Measurements from ENCODE around the gene PROKR2. TPM values are rescaled to one million over a fixed set of nuclear protein-coding genes. Genes with fewer than 3 reads are reported as not detected.

The PROKR2 gene
- polyA plus RNA-seq, 1 donor: not detected

DNA sequence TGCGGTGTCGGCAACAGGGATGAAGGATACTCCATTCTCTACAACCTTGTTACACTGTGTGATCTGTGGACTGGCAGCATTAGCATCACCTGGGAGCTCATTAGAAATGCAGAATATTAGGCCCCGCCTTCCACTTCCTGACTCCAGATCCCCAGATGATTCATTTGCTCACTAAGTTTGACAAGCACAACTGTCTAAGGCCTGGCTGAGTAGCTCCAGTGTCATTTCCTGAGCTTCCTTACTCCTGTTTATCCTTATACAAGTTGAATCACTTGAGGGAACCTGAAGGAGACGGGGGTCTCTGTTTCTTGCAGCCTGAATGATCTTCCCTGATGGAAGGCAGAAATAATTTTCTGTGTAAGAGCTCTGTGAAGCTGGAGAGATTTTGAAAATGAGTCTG lies 32.7 kb upstream of the PROKR2 start:
- H3K4me3 ChIP-seq (ENCODE audit: low read length): no peak overlapping the region
- no peak overlapping the region for H3K27ac ChIP-seq (ENCODE audit: low read length)
- H3K27me3 ChIP-seq (ENCODE audit: control insufficient read depth, insufficient read depth, low read length): no peaks in the 10 kb centered on the region
- no peaks in the 10 kb centered on the region for H3K36me3 ChIP-seq (ENCODE audit: control insufficient read depth, insufficient read depth, low read length)
- WGBS (ENCODE audit: insufficient coverage, low lambda C conversion rate): no CpG with 5 or more reads among the region's 4 CpGs
- H3K4me1 ChIP-seq (ENCODE audit: control insufficient read depth, insufficient read depth, low read length): no peaks in the 10 kb centered on the region
- no peaks in the 10 kb centered on the region for H3K9me3 ChIP-seq (ENCODE audit: control insufficient read depth, low read depth, low read length)
- DNase-seq: no peak

DNA sequence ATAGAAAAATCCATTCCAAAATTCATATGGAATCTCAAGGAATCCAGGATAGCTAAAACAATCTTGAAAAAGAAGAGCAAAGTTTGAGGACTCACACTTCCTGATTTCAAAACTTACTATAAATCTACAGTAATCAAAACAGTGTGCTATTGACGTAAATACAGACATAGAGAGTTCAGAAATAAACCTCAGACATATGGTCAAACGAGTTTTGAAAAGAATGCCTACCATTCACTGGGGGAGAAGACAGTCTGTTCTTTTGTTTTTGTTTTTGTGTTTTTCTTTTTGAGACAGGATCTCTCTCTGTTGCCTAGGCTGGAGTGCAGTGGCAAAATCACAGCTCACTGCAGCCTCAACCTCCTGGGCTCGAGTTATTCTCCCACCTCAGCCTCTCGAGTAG lies 25.3 kb upstream of the PROKR2 start:
- no CpG with 5 or more reads among the region's 4 CpGs for WGBS (ENCODE audit: insufficient coverage, low lambda C conversion rate)
- Histone ChIP-seq H3K36me3 (ENCODE audit: control insufficient read depth, insufficient read depth, low read length) (no peaks in the 10 kb centered on the region), H3K27me3 (ENCODE audit: control insufficient read depth, insufficient read depth, low read length) (no peaks in the 10 kb centered on the region), H3K4me1 (ENCODE audit: control insufficient read depth, insufficient read depth, low read length) (no peaks in the 10 kb centered on the region), H3K9me3 (ENCODE audit: control insufficient read depth, low read depth, low read length) (no peaks in the 10 kb centered on the region), H3K4me3 (ENCODE audit: low read length) (no peak overlapping the region), H3K27ac (ENCODE audit: low read length) (no peak overlapping the region)
- no peak for DNase-seq

DNA sequence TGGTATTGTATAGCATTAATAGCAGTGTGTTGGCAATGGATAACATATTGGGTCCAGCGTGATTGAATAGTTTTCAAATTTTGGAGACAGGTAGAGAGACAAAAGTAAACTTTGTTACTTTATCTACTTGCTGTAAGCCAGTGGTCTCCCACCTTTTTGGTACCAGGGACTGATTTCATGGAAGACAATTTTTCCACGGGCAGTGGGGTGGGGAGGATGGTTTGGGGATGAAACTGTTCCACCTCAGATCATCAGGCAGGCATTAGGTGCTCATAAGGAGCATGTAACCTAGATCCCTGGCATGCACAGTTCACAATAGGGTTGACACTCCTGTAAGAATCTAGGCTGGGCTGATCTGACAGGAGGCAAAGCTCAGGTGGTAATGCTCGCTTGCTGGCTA lies 14.6 kb upstream of the PROKR2 start:
- no CpG with 5 or more reads among the region's 3 CpGs for WGBS (ENCODE audit: insufficient coverage, low lambda C conversion rate)
- H3K4me1 ChIP-seq (ENCODE audit: control insufficient read depth, insufficient read depth, low read length): no peaks in the 10 kb centered on the region
- H3K27me3 ChIP-seq (ENCODE audit: control insufficient read depth, insufficient read depth, low read length): no peaks in the 10 kb centered on the region
- no peaks in the 10 kb centered on the region for H3K36me3 ChIP-seq (ENCODE audit: control insufficient read depth, insufficient read depth, low read length)
- H3K4me3 ChIP-seq (ENCODE audit: low read length): no peak overlapping the region
- H3K9me3 ChIP-seq (ENCODE audit: control insufficient read depth, low read depth, low read length): no peaks in the 10 kb centered on the region
- no peak for DNase-seq
- H3K27ac ChIP-seq (ENCODE audit: low read length): no peak overlapping the region

GRCh38 chr20:5328268-5328667 lies 11.5 kb upstream of the PROKR2 start:
- Histone ChIP-seq H3K36me3 (ENCODE audit: control insufficient read depth, insufficient read depth, low read length) (no peaks in the 10 kb centered on the region), H3K4me1 (ENCODE audit: control insufficient read depth, insufficient read depth, low read length) (no peaks in the 10 kb centered on the region), H3K27ac (ENCODE audit: low read length) (no peak overlapping the region), H3K27me3 (ENCODE audit: control insufficient read depth, insufficient read depth, low read length) (no peaks in the 10 kb centered on the region), H3K9me3 (ENCODE audit: control insufficient read depth, low read depth, low read length) (no peaks in the 10 kb centered on the region), H3K4me3 (ENCODE audit: low read length) (no peak overlapping the region)
- whole genome bisulfite sequencing (ENCODE audit: insufficient coverage, low lambda C conversion rate): 71% methylated on average over 3 of the region's 3 CpGs
- no peak for DNase-seq

- Histone ChIP-seq H3K27ac (ENCODE audit: low read length) (no peak overlapping the region), H3K27me3 (ENCODE audit: control insufficient read depth, insufficient read depth, low read length) (no peaks in the 10 kb centered on the region), H3K36me3 (ENCODE audit: control insufficient read depth, insufficient read depth, low read length) (no peaks in the 10 kb centered on the region), H3K9me3 (ENCODE audit: control insufficient read depth, low read depth, low read length) (no peaks in the 10 kb centered on the region), H3K4me1 (ENCODE audit: control insufficient read depth, insufficient read depth, low read length) (no peaks in the 10 kb centered on the region), H3K4me3 (ENCODE audit: low read length) (no peak overlapping the region)
- no peak for DNase-seq
- no CpG with 5 or more reads among the region's 3 CpGs for WGBS (ENCODE audit: insufficient coverage, low lambda C conversion rate)
Measured at GRCh38 chr20:5327356-5327755, 10.6 kb upstream of the PROKR2 start.

- DNase-seq: no peak
- H3K27me3 ChIP-seq (ENCODE audit: control insufficient read depth, insufficient read depth, low read length): peaks cover 65% of the 10 kb centered on the region
- H3K27ac ChIP-seq (ENCODE audit: low read length): no peak overlapping the region
- no CpG with 5 or more reads among the region's 28 CpGs for WGBS (ENCODE audit: insufficient coverage, low lambda C conversion rate)
- no peaks in the 10 kb centered on the region for H3K4me1 ChIP-seq (ENCODE audit: control insufficient read depth, insufficient read depth, low read length)
- H3K9me3 ChIP-seq (ENCODE audit: control insufficient read depth, low read depth, low read length): no peaks in the 10 kb centered on the region
- H3K36me3 ChIP-seq (ENCODE audit: control insufficient read depth, insufficient read depth, low read length): no peaks in the 10 kb centered on the region
- no peak overlapping the region for H3K4me3 ChIP-seq (ENCODE audit: low read length)
Measured at GRCh38 chr20:5315807-5316187, 957 bp downstream of the PROKR2 start.

GRCh38 chr20:5313916-5314315 lies 2.8 kb downstream of the PROKR2 start:
- Histone ChIP-seq H3K9me3 (ENCODE audit: control insufficient read depth, low read depth, low read length) (no peaks in the 10 kb centered on the region), H3K36me3 (ENCODE audit: control insufficient read depth, insufficient read depth, low read length) (no peaks in the 10 kb centered on the region), H3K27me3 (ENCODE audit: control insufficient read depth, insufficient read depth, low read length) (peaks cover 53% of the 10 kb centered on the region), H3K4me1 (ENCODE audit: control insufficient read depth, insufficient read depth, low read length) (no peaks in the 10 kb centered on the region), H3K27ac (ENCODE audit: low read length) (no peak overlapping the region), H3K4me3 (ENCODE audit: low read length) (no peak overlapping the region)
- no CpG with 5 or more reads among the region's 17 CpGs for WGBS (ENCODE audit: insufficient coverage, low lambda C conversion rate)
- DNase-seq: no peak

DNA sequence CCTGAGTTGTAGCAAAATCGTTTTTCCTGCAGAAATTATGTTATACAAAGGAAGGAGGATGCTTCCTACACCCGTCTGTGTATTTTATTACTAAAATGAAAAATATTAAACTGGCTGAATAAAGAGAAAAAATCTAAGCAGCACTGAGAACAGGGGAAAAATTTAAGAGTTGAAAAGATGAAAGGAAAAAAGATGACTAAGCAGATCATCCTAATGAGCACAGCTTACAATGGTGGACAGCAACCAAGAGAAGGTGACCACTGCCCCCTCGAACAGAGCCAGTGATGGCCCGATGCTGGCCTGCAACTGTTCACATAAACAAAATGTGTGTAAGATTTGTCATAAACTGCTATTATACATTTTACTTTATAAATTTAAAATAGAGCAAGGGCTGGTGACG lies 4.2 kb downstream of the PROKR2 start:
- no peak for DNase-seq
- Histone ChIP-seq H3K36me3 (ENCODE audit: control insufficient read depth, insufficient read depth, low read length) (no peaks in the 10 kb centered on the region), H3K27ac (ENCODE audit: low read length) (no peak overlapping the region), H3K27me3 (ENCODE audit: control insufficient read depth, insufficient read depth, low read length) (peaks cover 39% of the 10 kb centered on the region), H3K4me3 (ENCODE audit: low read length) (no peak overlapping the region), H3K9me3 (ENCODE audit: control insufficient read depth, low read depth, low read length) (no peaks in the 10 kb centered on the region), H3K4me1 (ENCODE audit: control insufficient read depth, insufficient read depth, low read length) (no peaks in the 10 kb centered on the region)
- WGBS (ENCODE audit: insufficient coverage, low lambda C conversion rate): 100% methylated on average over 2 of the region's 5 CpGs

DNA sequence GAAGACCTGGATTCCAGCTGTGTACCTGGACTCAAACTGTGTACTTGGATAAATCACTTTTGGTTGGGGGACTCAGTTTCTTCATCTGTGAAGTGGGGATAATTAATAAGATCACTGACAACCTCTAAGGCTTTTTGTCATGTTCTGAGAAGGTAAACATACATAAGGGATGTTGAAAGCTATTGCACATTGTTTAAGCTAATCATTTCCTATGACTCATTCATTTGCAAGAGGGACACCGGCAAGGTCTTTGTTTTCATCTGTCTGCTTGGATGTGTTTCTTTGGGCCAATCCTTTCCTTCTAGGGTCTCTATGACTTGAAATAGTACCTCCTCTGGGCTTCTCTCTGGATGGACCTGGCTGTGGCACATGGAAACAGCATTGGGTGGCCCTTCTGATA lies 6.8 kb downstream of the PROKR2 start:
- Histone ChIP-seq H3K27ac (ENCODE audit: low read length) (no peak overlapping the region), H3K36me3 (ENCODE audit: control insufficient read depth, insufficient read depth, low read length) (no peaks in the 10 kb centered on the region), H3K27me3 (ENCODE audit: control insufficient read depth, insufficient read depth, low read length) (peaks cover 14% of the 10 kb centered on the region), H3K9me3 (ENCODE audit: control insufficient read depth, low read depth, low read length) (no peaks in the 10 kb centered on the region), H3K4me3 (ENCODE audit: low read length) (no peak overlapping the region), H3K4me1 (ENCODE audit: control insufficient read depth, insufficient read depth, low read length) (no peaks in the 10 kb centered on the region)
- no peak for DNase-seq
- 83% methylated on average over 1 of the region's 1 CpG for WGBS (ENCODE audit: insufficient coverage, low lambda C conversion rate)

- Histone ChIP-seq H3K36me3 (ENCODE audit: control insufficient read depth, insufficient read depth, low read length) (no peaks in the 10 kb centered on the region), H3K27ac (ENCODE audit: low read length) (no peak overlapping the region)
Measured at GRCh38 chr20:5298811-5299210, 17.9 kb downstream of the PROKR2 start.

GRCh38 chr20:5297280-5298004 lies 19.3 kb downstream of the PROKR2 start:
- H3K27ac ChIP-seq (ENCODE audit: low read length): no peak overlapping the region
- H3K36me3 ChIP-seq (ENCODE audit: control insufficient read depth, insufficient read depth, low read length): no peaks in the 10 kb centered on the region
- H3K4me1 ChIP-seq (ENCODE audit: control insufficient read depth, insufficient read depth, low read length): no peaks in the 10 kb centered on the region
- no CpG with 5 or more reads among the region's 11 CpGs for WGBS (ENCODE audit: insufficient coverage, low lambda C conversion rate)
- no peak overlapping the region for H3K4me3 ChIP-seq (ENCODE audit: low read length)
- H3K27me3 ChIP-seq (ENCODE audit: control insufficient read depth, insufficient read depth, low read length): no peaks in the 10 kb centered on the region
- DNase-seq: peak; percentile 42 to 75
- H3K9me3 ChIP-seq (ENCODE audit: control insufficient read depth, low read depth, low read length): no peaks in the 10 kb centered on the region

More at GRCh38 chr20:5298811-5299210, 17.9 kb downstream of the PROKR2 start:
- DNase-seq: no peak
- H3K4me3 ChIP-seq (ENCODE audit: low read length): no peak overlapping the region
- no peaks in the 10 kb centered on the region for H3K27me3 ChIP-seq (ENCODE audit: control insufficient read depth, insufficient read depth, low read length)
- H3K9me3 ChIP-seq (ENCODE audit: control insufficient read depth, low read depth, low read length): no peaks in the 10 kb centered on the region
- H3K4me1 ChIP-seq (ENCODE audit: control insufficient read depth, insufficient read depth, low read length): no peaks in the 10 kb centered on the region
- WGBS (ENCODE audit: insufficient coverage, low lambda C conversion rate): no CpG with 5 or more reads among the region's 5 CpGs
